Lower lobe of right lung (tissue), 2 donors: ENCODE measurements around the gene RFX1. TPM values are rescaled to one million over a fixed set of nuclear protein-coding genes. Genes with fewer than 3 reads are reported as not detected.

Experiments
- ATAC-seq, 2 donors: fragments of 200-7000 bp; cut with Tn5 transposase; one replicate each; pipeline ENCODE4 v1.9.1; 2020 to 2022; ENCODE audit warnings: mild to moderate bottlenecking in 2 of 2, moderate library complexity in 2 of 2
- DNase-seq: peaks from one replicate; pipeline ENCODE4 v3.0.0-alpha.2; 2020
- H3K27ac ChIP-seq: fragments of 200-600 bp; one replicate; pipeline ENCODE4 v1.8.0; 2022
- H3K27me3 ChIP-seq: fragments of 200-600 bp; one replicate; pipeline ENCODE4 v1.8.0; 2022; ENCODE audit warnings: low read depth
- H3K36me3 ChIP-seq: fragments of 200-600 bp; one replicate; pipeline ENCODE4 v1.8.0; 2022; ENCODE audit warnings: mild to moderate bottlenecking
- H3K4me1 ChIP-seq: fragments of 200-600 bp; one replicate; pipeline ENCODE4 v1.8.0; 2022
- H3K4me3 ChIP-seq: fragments of 200-600 bp; one replicate; pipeline ENCODE4 v1.8.0; 2022; ENCODE audit warnings: mild to moderate bottlenecking
- H3K9me3 ChIP-seq: fragments of 200-600 bp; one replicate; pipeline ENCODE4 v1.8.0; 2022
- intact Hi-C: fragments of 100-400 bp; cut with DNase I; formaldehyde crosslinking; loops from one replicate; pipeline ENCODE4 v1.11.0; 2022
- total RNA-seq: library from RNA; stranded (reverse); fragmentation: NEBNext Ultra II Directional; extraction: Animal tissue kit (Norgen Biotek cat#: 25700); gene quantifications from one replicate; pipeline ENCODE4 v1.2.1, GENCODE V29; 2021
- TF ChIP-seq, protein P1 (sequence below): fragments of 200-600 bp; IDR thresholded peaks from one replicate; pipeline ENCODE4 v1.8.0; 2022; ENCODE audit warnings: antibody characterized with exemption, mild to moderate bottlenecking
- donor health status: DM: no; HTN: yes; CAD: no; lungs with severe emphysema.

Gene RFX1
- total RNA-seq, 1 donor from 2014 or later = 17.8 TPM

DNA sequence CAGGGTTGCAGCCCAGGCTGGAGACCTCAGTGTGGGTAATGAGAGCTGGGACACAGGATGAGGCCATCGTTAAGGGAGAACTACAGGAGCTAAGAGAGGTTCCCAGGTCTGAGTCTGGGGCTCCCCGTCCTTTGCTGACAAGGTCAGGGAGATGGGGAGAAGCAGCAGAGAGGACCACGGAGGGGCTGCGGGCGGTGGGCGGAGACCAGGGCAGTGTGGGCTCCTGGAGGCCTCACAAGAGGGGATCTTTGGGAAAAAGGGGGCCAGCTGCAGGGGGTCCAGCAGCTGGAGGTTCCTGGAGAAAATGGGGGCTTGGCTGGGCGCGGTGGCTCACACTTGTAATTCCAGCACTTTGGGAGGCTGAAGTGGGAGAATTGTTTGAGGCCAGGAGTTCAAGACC lies 16.0 kb downstream of the RFX1 start:
- no peaks in the 10 kb centered on the region for H3K27me3 ChIP-seq
- H3K36me3 ChIP-seq = peaks cover 26% of the 10 kb centered on the region
- H3K9me3 ChIP-seq = no peaks in the 10 kb centered on the region
- H3K4me3 ChIP-seq = no peak overlapping the region
- no peak overlapping the region for H3K27ac ChIP-seq
- TF ChIP-seq, protein P1, sequence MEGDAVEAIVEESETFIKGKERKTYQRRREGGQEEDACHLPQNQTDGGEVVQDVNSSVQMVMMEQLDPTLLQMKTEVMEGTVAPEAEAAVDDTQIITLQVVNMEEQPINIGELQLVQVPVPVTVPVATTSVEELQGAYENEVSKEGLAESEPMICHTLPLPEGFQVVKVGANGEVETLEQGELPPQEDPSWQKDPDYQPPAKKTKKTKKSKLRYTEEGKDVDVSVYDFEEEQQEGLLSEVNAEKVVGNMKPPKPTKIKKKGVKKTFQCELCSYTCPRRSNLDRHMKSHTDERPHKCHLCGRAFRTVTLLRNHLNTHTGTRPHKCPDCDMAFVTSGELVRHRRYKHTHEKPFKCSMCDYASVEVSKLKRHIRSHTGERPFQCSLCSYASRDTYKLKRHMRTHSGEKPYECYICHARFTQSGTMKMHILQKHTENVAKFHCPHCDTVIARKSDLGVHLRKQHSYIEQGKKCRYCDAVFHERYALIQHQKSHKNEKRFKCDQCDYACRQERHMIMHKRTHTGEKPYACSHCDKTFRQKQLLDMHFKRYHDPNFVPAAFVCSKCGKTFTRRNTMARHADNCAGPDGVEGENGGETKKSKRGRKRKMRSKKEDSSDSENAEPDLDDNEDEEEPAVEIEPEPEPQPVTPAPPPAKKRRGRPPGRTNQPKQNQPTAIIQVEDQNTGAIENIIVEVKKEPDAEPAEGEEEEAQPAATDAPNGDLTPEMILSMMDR = no peak
- peaks cover 34% of the 10 kb centered on the region for H3K4me1 ChIP-seq
- no peak for DNase-seq
- intact Hi-C loops = no loop called here
- no peak for ATAC-seq

DNA sequence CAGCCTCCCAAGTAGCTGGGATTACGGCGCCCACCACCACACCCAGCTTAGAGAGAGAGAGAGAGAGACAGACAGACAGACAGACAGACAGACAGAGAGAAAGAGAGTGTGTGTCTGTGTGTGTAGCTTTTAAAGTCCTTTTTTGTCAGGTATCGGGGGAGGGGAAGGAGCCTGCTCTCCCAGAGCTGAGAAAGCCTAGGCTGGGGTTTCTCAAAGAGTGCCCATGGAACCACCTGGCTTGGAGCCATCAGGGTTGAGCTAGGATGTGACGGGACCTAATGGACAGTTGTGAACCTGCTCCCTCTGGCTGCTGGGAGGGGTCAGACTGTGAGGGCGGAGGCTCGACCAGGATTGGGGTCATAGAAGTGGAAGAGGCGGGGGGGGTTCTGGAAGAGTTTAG lies 16.6 kb downstream of the RFX1 start:
- H3K36me3 ChIP-seq = peaks cover 25% of the 10 kb centered on the region
- no peak overlapping the region for H3K4me3 ChIP-seq
- H3K27me3 ChIP-seq = no peaks in the 10 kb centered on the region
- ATAC-seq (no peak), DNase-seq (no peak)
- TF ChIP-seq, protein P1 = no peak
- H3K4me1 ChIP-seq = peaks cover 39% of the 10 kb centered on the region
- no peak overlapping the region for H3K27ac ChIP-seq
- H3K9me3 ChIP-seq = no peaks in the 10 kb centered on the region
- intact Hi-C loops = no loop called here

DNA sequence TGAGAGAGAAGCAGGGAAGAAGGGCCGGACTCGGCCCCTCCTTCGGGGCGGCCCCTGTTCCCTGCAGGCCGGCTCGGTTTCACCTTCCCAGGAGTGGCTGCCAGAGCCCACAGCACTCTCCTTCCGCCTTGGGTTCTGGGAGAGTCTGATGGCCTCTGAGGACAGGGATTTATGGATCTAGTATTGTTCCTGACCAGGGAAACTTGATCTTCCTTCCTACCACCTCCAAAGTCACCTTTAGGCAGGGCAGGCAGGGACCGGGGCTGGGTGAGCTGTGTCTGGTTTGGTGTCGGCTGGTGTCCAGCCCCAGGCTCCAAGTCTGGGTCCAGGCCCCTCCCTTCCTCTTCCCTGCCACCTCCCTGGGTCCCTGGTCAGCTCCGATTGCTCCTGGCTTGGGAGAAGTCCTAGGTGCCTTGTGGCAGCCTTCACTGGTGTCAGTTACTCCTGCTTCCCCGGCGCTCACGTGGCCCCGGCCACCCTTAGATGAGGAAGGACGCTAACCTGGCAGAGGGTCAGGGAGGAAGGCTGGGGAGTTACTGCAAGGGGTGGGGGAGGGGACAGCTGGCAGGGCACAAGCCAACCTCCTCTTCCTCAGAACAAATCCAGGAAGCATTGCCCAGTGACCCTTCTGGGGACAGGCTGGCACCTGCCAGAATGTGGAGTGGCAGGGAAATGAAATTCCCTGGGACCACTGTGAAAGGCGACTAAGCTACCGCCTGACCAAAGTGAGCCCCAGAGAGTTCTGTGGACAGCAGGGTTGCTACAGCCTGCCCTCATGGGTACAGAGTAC lies 18.8 kb downstream of the RFX1 start:
- DNase-seq = peak; percentile 80
- Histone ChIP-seq H3K27me3 (no peaks in the 10 kb centered on the region), H3K36me3 (peaks cover 19% of the 10 kb centered on the region)

DNA sequence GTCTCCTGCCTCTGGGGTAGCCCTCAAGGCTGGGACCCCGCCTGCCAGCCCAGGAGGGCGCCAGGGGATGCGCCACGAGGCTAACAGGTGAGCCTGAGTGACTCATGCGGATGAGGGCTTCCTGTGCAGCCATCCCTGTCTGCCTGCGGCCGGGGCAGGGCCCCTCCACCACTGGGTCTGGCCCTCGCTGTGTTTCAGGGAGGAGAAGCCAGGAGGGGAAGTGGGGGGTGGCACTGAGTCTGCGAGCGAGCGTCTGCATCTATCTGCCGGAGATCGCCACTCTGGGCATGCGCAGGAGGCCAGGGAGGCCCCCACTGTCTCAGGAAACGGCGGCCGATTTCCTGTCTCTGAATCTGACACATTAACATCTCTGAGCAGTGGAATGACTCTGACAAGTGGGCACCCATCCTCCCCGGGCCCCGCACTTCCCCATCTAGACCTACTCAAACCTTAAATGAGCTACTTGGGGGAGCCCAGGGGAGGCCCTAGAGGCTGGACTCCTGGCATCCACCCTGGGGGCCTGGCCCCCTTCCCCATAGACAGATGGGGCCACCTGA lies 19.7 kb downstream of the RFX1 start:
- DNase-seq (peak; percentile 93), ATAC-seq (peak; percentile 66 to 86)
- Histone ChIP-seq H3K27me3 (no peaks in the 10 kb centered on the region), H3K9me3 (no peaks in the 10 kb centered on the region), H3K27ac (peak overlapping the region; percentile 95), H3K4me1 (peaks cover 40% of the 10 kb centered on the region), H3K4me3 (peak overlapping the region; percentile 31), H3K36me3 (peaks cover 15% of the 10 kb centered on the region)
- TF ChIP-seq, protein P1 = no peak
- intact Hi-C loops = no loop called here

More for the DNA sequence above, 18.8 kb downstream of the RFX1 start:
- H3K27ac ChIP-seq = peak overlapping the region; percentile 95
- TF ChIP-seq, protein P1 = no peak
- intact Hi-C loops = no loop called here
- peaks cover 40% of the 10 kb centered on the region for H3K4me1 ChIP-seq
- no peaks in the 10 kb centered on the region for H3K9me3 ChIP-seq
- H3K4me3 ChIP-seq = peak overlapping the region; percentile 31
- peak; percentile 39 to 47 for ATAC-seq

DNA sequence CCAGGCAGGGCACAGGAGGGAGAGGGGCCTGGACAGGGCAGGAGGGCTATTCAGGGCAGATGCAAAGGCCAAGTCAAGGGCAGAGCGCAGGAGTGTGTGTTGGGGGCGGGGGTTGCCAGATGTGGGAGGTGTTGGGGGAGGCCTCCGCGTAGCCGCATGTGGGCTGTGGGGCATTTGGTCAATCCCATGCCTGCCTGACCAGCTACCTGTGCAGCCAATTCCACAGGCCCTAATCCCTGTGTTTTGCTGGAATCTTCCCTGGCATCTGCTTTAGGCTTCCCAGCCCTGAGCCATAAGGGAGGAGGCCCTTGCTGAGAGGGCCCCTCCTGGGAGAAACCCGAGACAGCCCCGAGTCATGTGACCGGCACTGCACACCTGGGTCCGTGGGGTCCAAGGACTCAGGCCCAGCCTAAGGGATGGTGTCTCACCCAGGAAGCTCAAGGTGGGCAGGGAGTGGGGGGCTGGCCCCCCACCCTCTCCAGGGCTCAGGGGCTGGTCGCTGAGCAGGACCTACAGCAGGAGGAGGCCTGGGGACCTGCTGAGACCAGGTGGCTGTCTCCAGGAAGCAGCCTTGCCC lies 20.3 kb downstream of the RFX1 start:
- Histone ChIP-seq H3K9me3 (no peaks in the 10 kb centered on the region), H3K4me3 (peak overlapping the region; percentile 31), H3K27me3 (no peaks in the 10 kb centered on the region), H3K27ac (peak overlapping the region; percentile 95), H3K4me1 (peaks cover 40% of the 10 kb centered on the region), H3K36me3 (peaks cover 12% of the 10 kb centered on the region)
- DNase-seq = no peak
- intact Hi-C loops = no loop called here
- TF ChIP-seq, protein P1 = no peak
- peak; percentile 0 to 4 for ATAC-seq
